GM12892 (cell line): ENCODE measurements around the gene PTPRCAP.

Experiments used
- POLR2A ChIP-seq: IDR thresholded peaks from 2 replicates; pipeline ENCODE4 v1.6.1; 2011; ENCODE audit warnings: low read depth, low read length, control low read depth
- TAF1 ChIP-seq: IDR thresholded peaks from 2 replicates; pipeline ENCODE4 v1.6.1; 2011; ENCODE audit warnings: low read depth, mild to moderate bottlenecking, control low read depth, low read length, borderline replicate concordance

GRCh38 chr11:67422891-67423290, 14.6 kb downstream of the PTPRCAP start:
- TF ChIP-seq TAF1 (no peak), POLR2A (no peak)
